ENCODE data around the gene ARHGAP26. TPM values are rescaled to one million over a fixed set of nuclear protein-coding genes. Genes with fewer than 3 reads are reported as not detected.

ARHGAP26 gene
- total RNA-seq, 4 donors from 2014 or later = 35.0 to 72.2 (median 44.0) TPM

DNA sequence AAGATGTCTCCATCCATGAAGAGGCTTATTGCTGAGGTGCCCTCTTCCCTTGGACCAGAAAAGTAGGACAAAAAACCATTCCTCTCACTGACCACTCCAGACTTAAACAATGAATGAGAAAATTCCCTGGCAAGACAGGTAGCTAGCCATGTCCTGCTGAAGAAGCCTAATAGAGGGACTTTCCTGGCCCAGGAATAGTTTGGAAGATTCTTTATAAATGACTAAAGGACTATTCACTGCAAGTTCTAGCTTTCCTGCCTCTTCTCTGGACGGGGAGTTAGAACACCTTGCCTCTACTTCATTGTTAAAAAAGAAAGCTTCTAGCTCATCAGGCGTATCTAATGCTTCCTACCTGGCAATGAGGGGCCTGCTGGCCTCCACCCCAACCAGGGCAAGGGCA lies 479.7 kb downstream of the ARHGAP26 start:
- TF ChIP-seq, protein P1, sequence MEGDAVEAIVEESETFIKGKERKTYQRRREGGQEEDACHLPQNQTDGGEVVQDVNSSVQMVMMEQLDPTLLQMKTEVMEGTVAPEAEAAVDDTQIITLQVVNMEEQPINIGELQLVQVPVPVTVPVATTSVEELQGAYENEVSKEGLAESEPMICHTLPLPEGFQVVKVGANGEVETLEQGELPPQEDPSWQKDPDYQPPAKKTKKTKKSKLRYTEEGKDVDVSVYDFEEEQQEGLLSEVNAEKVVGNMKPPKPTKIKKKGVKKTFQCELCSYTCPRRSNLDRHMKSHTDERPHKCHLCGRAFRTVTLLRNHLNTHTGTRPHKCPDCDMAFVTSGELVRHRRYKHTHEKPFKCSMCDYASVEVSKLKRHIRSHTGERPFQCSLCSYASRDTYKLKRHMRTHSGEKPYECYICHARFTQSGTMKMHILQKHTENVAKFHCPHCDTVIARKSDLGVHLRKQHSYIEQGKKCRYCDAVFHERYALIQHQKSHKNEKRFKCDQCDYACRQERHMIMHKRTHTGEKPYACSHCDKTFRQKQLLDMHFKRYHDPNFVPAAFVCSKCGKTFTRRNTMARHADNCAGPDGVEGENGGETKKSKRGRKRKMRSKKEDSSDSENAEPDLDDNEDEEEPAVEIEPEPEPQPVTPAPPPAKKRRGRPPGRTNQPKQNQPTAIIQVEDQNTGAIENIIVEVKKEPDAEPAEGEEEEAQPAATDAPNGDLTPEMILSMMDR (IDR thresholded peaks at IDR 0.05; ENCODE audit: low read depth) = no peak

DNA sequence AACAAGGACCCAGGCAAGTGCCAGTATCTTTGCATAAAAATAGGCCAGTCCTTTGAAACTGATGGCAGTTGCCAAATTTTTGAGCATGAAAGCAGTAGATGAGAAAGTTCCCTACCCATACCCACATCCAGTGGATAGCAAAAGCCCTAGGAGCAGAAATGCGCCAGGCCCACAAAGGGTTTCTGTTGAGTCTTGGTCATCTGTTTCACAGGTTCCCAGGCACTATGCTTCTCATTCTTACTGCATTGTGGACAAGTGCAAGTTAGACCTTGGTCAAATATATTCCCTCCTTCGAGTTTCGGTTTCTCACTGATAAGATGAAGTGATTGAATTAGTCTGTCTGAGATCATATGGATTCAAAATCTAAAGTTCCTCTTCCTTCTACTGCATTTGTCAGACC lies 481.0 kb downstream of the ARHGAP26 start:
- TF ChIP-seq, protein P1 (IDR thresholded peaks at IDR 0.05; ENCODE audit: low read depth) = no peak

DNA sequence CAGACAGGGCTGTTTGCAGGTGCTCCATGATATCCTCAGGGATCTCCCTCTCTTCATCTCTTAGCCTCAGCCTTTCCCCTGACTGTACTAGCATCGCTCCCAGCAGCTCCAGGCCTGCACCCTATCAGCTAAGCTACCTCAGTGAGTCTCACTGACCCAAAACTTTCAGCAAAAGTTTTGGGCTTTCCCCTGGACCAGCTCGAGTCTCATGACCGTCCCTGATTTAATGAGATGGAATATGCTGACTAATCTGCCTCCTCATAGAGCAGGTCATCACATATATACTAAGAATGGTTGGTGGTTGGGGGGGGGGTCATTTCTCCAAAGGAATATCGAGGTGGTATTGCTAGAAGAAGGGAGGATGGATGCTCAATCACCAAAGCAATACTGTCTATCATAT lies 481.8 kb downstream of the ARHGAP26 start:
- TF ChIP-seq, protein P1 (IDR thresholded peaks at IDR 0.05; ENCODE audit: low read depth) = no peak

DNA sequence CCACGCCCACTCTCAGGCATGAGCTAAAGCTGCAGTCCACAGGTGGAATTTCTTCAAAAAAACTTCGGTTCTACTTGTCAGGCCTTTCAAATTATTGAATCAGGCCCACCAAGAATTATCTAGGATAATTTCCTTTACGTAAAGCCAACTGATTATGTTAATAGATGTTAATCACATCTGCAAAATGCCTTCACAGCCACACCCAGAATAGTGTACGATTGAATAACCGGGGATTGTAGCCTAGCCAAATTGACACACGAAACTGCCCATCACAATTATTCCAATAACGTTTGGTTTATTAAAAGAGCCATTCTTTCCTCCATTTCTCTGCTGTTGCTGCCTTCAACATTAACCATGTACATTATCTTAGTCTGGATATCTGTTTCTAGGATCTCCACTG lies 484.6 kb downstream of the ARHGAP26 start:
- TF ChIP-seq, protein P1 (IDR thresholded peaks at IDR 0.05; ENCODE audit: low read depth) = no peak

DNA sequence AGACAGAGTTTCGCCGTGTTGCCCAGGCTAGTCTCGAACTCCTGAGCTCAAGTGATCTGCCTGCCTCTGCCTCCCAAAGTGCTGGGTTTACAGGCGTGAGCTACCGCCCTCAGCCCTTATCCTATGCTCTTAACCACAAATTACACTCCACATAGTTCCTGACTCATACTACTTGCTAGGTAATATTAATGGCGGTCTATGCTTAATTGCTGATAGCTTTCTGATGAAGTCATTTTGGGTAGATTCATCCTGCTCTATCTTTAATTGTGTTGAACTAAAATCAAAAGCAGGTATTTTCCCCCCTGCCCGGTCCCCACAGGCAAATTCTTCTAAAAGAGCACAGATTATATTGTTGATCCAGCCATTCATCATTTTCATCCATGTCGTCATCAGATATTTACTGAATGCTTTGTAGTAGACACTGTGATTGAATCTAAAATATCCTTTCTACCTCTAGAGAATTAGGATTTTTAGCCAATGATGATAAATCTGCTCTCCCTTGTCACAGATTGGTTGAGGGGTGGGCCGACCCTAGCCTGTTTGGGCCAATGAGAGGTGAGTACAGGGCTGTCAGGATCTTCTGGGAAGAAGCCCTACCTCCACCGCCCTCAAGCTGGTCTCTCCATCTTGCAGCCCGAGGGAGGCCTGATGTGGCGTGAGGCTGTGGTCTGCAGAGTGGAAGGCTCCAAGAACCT lies 488.5 kb downstream of the ARHGAP26 start:
- TF ChIP-seq, protein P1 (IDR thresholded peaks at IDR 0.05; ENCODE audit: low read depth) = no peak

DNA sequence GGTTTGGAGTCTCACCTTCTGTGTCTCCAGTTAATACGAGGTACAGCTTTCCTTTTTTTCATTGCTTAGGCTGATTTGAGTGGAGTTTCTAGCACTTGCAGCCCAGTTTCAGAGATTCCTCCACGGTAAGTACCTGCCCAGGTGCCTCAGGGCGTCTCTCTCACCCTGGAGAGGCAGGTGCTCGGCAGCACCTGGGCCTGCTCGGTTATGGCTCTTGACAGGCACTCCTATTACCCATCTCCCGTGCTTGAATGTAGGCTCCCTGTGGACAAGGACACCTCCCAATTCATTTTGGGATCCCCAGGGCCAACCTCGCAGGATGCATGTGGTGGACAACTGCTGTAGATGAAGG lies 489.1 kb downstream of the ARHGAP26 start:
- TF ChIP-seq, protein P1 (IDR thresholded peaks at IDR 0.05; ENCODE audit: low read depth) = no peak

DNA sequence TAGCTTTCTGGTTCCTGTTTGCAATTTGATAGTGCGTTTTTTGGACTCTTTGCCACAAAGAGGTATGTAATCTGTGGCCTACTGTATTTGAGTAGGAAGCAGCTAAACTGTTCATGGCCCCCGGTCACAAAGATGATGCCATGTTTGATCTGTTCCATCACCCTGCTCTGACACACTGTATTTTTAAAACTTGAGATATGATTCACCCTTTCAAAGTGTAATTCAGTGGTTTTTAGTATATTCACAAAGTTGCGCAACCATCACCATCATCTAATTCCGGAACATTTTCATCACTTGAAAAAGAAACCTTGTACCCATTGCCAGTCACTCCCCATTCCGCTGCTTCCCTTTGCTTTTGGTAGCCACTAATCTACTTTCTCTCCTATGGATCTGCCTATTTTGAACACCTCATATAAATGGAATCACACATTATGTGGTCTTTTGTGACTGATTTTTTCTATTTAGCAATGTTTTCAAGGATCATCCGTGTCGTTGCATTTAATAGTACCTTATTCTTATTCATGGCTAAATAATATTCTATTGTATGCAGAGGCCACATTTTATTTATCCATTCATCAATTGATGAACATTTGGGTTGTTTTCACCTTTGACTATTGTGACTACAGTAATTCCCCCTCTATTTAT lies 491.7 kb downstream of the ARHGAP26 start:
- TF ChIP-seq, protein P1 (IDR thresholded peaks at IDR 0.05; ENCODE audit: low read depth) = no peak
